COLO668 (cell line): ENCODE results near the gene ZNF543.

Source experiments
- DNase-seq: peaks from one replicate; lab custom pipeline; 2025; ENCODE audit not compliant: unreplicated experiment; lab: John Stamatoyannopoulos, UW

Gene ZNF543

DNA sequence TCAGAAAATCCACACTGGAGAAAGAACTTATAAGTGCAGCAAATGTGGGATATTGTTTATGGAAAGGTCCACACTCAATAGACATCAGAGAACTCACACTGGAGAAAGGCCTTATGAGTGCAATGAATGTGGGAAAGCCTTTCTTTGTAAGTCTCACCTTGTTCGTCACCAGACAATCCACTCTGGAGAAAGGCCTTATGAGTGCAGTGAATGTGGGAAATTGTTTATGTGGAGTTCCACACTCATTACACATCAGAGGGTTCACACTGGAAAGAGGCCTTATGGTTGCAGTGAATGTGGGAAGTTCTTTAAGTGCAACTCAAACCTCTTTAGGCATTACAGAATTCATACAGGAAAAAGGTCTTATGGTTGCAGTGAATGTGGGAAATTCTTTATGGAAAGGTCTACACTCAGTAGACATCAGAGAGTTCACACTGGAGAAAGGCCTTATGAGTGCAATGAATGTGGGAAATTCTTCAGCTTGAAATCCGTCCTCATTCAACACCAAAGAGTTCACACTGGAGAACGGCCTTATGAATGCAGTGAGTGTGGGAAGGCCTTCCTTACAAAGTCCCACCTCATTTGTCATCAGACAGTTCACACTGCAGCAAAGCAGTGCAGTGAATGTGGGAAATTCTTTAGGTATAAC is 57.4 kb downstream of the ZNF543 start:
- no peak for DNase-seq
